NCI-H460 (cell line): Measurements from ENCODE around the gene NRP2. TPM values are rescaled to one million over a fixed set of nuclear protein-coding genes. Genes with fewer than 3 reads are reported as not detected.

Experiments used
- DNase-seq: peaks from one replicate; pipeline ENCODE4 v3.0.0-alpha.2; 2016; ENCODE audit warnings: low read depth; ENCODE audit errors: extremely low read depth
- total RNA-seq: library from RNA; depleted of rRNA; stranded (reverse); fragments of >200 nt; shearing (Covaris generic); gene quantifications from 2 replicates; pipeline ENCODE4 v1.2.3, GENCODE V29; 2014

NRP2 gene
- total RNA-seq, 1 experiment from 2014 or later: 7.4 TPM

DNA sequence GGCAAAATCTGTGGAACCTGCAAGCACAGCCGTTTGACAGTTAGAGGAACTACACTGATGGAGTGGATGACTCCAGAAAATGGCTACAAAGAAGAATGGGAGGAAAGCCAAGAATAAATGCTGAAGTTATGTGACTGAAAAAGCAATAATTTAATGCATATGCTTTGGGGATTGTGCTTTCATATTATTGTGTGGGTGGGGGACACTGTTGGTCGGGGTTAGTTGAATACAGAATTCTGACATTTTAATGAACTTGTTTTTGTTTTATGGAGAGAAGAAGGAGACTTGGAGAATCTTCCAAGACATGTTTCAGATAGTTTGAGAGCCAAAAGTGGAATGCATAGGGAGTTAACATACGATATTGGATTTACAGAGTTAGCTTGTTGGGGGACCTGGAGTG lies 68.5 kb downstream of the NRP2 start:
- no peak for DNase-seq

DNA sequence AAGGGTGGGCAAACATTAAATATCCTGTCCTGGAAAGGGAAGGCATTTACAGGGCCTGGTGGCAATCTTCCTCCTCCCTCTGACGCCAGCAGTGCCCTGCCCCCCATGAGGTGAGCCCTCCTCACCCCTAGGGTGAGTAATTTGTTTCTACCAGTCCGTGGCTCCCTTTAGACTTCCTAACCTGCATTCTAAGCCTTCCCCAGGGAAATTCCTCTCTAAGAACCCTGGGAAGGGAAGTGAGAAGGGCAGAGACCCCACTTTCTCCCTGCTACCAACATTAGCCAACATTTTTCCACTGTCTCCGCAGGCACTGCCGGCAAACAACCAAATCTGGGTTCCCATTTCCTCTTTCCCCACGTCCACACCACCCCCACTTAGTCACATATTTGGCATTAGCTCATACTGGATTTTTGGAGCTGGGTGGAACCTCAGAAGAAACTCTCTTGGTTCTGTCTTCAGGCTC lies 69.3 kb downstream of the NRP2 start:
- DNase-seq: no peak

DNA sequence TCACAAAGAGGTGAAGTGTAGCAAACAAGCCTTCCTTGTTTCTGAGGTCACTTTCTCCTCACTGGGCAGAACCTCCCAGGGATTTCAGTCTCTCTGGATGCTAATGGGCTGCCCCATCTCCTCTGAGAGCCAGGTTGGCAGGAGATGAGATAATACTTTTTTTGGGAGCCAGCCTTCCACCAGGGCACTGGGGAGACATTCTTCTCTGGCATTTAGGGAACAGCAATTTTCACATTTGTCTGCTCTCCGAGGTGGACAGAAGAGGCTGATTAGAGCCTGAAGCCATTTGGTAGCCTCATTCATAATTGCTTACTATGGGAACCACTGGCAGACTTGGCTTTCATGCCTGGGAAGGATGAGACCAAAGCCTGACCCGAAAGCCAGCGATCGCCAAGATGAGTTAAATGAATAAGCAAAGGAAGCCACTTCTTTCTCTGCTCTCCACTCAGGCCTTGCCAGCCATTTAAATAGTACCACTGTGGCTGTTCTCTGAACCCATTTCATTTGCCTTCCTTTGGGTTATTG lies 70.1 kb downstream of the NRP2 start:
- no peak for DNase-seq

DNA sequence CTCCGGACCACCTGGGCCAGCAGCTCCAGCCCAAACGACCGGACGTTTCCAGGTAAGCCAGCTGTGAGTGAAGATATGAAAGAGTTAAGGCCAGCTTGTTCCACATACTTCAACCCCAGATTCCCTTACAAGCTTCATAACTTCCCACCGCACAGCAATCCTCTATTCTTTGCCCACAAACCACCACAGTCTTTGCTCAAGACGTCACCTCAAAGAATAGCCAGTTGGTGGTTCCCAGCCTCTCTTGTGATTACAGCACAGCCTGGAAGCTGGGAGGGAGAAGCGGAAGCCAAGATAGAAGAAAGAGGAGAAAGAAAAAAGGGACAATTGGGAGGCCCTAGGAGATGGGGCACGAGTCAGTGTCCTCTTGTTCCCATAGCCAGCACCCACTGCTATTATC lies 70.6 kb downstream of the NRP2 start:
- DNase-seq: no peak

DNA sequence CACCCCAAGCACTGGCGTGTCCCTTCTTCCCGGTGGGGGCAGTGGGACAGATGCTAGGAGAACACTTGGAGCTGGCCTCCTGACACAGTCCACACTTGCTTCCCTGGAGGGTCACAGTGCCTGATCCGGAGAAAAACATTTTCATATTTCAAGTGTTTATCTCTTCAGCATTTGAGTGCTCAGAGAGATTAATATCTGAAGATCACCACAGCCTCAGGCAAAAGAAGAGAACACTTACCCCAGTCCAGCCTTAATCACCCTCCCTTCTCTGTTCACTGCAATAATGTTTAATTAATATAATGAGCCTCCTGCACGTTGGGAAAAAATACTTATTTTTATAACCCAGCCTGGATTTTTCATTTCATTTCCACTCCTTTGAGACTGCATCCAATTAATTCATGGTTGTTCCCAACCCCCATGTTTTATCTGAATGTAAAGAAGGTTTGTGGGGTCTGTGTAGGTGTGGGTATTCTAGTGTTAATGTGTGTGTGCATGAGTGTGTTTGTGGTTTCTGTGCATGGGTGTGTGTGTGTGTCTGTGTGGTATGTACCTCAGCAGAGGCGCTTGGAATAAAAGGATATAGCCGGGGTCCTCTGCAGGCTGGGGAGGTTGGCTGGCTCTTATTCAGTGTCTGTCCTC lies 72.1 kb downstream of the NRP2 start:
- DNase-seq: no peak

DNA sequence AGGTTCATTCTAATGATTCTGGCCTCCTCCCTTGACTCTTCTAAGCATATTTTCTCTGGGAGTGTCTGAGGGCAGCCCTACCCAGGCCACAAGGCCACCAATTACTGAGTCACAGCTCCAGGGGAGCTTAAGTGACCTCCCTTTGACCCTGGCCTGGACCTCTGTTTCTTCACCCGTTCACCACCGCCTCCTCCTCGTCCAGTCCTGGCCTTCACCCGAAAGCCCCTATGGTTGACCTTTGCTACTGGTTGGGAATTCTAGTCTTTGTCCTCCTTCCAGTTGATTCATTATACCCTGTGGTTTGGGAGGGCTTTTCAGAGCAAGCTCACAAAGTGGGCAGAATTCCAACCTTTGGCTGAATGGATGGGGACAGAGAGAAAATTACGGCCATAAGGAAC lies 72.6 kb downstream of the NRP2 start:
- no peak for DNase-seq

DNA sequence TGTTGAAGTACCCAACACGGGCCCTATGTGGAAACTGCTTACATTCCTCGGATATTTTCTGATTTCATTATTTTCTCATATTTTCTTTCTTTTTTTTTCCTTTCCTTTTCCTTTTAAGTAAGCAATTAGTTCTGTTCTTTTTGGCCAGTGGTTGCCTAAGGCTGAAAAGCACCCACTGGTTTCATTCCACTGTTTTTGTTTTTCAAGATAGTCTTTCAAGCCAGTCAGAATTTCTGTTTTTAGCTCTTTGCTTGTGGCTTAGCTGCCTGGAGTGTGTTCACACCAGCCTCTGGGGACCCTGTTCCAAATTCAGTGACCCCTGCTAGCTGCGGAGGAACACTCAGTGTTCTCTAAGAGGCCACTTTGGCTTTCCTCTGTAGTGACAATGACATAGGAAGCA lies 73.6 kb downstream of the NRP2 start:
- DNase-seq: no peak

DNA sequence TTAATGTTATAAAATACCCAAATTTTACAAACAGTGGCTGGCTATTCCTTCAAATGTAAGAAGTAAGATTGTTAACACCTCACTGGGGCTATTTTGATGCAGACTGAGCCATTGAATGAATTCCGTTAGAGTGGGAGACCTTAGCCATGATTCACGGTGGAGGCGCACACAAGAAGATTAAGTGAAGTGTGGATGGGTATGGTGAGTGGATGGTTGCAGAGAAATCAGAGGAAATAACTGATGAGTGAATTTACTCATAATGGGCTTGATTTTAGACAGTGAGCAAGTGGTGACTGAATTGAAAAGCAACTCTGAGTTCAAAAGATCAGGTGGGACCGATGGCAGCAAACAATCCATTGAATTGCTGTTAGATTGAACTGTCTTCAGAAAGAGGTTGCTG lies 75.0 kb downstream of the NRP2 start:
- DNase-seq: no peak

DNA sequence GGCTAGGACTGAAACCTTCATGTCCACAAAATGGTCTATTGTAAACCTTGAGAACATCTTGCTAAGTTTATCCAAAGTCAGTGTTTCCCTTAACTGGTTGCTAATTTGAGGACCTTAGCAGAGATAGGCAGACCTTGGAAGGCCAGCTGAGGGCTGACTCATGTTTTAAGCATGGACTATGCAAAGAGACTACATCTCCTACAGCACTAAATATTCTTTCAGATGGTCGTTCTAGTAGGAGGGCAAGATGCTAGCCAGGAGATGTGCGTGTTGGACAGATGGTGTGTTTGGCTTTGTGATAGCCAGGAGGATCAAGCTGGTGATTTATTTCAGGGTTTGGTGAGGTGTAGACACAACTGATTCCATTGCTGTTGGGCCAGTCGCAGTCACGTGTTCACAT lies 75.8 kb downstream of the NRP2 start:
- no peak for DNase-seq

DNA sequence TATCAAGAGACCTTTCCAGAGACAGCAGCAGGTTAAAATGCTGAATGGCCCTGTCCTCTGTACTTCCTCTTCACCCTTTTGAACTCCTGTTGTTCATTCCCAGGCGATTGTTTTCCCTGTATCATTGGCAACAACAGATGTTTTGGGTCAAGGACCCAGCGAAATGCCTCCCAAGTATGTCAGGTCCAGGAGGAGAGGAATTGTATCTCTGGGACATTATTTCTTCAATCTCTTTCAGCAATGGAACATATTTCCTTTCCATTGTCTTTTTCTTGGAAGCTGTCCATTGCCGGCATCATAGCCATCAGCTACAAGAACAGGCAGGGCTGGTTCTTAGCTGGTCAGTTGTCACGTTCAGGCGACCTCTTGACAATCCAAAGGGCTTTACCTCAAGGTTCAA lies 76.2 kb downstream of the NRP2 start:
- no peak for DNase-seq

DNA sequence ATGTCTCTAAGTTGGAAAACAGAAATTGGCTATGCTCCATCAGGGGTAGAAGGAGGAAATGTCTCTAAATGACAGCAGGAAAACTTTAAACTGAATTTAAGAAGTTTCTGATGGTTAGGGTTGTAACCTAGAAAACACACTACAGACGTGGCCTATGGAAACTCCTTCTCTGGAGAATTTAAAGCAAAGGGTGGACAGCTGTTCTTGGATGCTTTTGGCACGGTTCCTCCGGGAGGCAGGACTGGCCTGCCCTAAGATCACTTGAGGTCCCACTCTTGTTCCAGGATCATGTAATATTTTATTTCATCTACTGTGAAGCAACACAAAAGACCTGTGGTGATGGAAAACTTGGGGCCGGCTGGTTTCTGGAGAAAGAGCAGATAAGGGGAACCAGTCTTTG lies 77.0 kb downstream of the NRP2 start:
- no peak for DNase-seq

DNA sequence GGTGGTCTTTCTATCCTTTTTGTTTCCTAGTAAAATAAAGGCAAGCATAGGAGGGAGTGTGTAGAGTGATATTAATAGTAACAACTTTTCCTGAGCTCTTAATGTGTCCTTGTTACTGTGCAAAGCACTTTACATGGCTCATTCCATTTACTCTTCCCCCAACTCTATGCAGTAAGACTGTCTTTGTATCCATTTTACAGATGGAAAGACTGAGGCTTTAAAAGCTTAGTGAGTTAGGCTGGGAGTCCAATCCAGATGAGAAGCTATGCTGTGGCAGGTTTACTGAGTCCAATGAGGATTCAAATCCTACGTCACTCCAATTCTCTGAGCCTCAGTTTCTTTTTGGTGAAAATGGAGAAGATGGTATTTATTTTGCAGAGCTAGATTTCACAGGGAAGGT lies 77.4 kb downstream of the NRP2 start:
- no peak for DNase-seq

DNA sequence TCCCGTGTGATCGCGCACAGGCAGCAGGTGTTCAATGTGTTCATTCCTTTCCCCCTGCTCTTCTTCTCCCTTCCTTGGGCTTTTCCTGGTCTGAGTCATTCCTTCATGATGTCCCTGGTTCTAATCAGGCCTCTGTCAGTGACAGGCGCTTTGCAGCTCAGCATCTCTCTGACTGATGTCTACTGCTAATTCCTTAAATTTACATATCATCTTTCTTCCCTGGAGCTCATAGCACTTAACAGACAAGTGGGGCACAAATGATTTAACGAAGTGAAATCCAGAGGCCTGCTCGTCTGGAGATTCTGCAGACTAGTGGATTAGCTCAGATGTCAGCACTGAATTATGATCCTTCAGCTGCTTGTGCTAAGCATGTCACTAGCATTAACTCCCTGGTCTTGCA lies 77.9 kb downstream of the NRP2 start:
- no peak for DNase-seq

DNA sequence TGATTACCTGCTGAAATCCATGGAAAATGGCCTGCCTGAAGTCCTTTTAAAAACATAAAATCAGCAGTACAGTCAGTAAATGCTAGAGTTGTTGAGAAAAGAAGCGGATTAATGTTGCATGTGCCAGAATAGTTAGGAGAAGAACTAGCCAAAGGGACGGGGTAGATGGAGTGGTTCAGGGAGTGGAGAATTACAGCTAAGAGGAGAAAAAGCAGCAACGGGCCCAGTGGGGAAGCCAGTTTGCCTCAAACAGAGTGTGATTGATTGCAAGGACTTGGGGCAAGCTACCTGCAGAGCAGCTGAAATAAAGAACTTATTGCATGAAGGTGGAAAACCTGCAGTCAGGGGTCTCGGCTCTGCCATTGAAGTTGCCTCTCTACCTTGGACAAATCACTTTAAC lies 79.1 kb downstream of the NRP2 start:
- no peak for DNase-seq

DNA sequence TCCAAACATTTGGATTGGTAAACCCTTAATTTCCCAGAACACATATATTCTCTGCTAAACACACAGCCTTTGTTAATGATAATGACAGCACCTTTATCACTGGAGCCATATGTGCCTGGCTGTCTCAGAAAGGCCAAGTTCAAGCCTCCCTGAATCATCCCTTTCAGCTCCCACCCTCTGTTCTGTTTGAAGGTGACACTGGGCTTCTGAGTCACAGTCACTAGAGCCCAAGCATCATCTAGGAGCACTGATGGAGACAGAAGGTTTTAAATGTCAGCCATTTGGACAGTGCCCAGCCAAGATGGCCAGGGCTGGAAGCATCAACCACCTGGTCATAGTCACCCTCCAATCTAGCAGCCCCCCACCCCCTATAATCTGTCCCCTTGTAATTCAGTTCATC lies 80.6 kb downstream of the NRP2 start:
- DNase-seq: no peak

DNA sequence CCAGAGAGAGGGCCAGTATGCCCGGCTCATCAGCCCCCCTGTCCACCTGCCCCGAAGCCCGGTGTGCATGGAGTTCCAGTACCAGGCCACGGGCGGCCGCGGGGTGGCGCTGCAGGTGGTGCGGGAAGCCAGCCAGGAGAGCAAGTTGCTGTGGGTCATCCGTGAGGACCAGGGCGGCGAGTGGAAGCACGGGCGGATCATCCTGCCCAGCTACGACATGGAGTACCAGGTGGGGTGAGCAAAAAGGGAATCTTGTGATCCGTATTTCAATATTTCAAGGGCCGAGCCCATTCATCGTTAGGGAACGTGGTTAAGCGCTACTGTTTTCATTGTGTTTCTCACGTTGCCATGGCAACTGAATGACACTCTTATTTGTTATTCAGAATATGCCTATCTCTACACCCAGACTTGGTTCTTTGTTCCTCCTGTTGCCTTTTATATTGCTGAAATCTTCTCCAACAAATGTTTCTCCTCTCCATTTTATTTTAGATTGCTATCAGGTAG lies 81.5 kb downstream of the NRP2 start:
- peak; percentile 3 for DNase-seq

DNA sequence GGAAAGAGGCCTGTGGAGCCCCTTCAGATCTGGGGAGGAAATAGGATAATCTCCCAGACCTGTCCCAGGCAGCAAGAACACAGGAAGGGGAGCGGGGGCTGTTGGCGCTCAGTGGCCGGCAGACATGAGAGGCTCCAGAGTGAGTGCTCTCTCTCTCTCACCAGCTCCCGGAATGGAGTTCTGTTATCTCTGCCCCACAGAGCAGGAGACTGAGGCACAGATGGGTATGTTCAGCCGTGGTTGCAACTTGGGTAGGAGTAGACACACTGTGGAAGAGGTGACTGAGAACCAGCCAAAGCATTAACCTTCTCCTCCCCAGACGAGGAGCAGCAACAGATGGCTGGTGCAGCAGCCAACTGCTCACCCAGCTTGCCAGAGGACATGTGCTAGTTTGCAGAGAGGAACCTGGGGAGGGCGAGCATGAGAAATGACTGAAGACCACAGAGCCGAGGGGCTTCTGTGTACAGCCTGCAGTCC lies 82.0 kb downstream of the NRP2 start:
- no peak for DNase-seq

DNA sequence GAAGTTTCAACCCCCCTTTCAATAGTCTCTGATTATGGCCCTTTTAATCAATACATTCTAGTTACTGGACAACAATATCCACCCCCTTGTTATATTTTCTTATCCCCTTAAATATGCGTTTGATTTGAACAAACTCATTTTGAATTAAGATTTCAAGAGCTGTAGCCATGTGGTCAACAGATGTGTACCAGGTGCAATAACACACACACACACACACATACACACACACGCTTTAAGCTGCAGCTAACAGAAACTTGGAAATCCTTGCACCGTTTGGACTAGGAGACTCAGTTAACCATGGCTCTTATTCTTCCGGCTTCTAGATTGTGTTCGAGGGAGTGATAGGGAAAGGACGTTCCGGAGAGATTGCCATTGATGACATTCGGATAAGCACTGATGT lies 82.8 kb downstream of the NRP2 start:
- no peak for DNase-seq

DNA sequence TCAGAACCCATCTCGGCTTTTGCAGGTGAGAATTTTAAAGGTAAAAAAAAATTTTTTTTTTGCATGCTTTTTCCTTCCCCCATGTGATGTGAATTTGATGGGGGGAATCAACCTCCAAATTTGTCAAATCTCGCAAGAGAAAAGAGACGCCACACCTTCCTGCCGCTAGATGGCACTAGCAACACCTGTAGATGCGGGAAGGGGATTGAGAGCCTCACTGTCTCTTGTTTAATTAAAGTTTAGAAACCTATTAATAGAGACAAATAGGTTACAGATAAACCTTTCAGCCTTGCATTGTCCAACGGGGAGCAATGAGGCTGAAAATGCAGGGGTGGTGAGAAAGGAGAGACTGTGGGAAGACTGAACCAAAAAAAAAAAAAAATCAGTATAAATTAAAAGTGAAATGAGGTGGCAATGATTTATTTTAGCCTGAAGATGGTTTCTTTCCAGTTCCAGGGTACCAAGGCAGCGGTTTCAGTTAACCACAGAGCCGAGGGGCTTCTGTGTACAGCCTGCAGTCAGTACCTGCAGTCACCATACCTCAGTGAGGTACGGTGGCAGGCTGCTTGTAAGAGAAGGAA lies 84.6 kb downstream of the NRP2 start:
- DNase-seq: peak; percentile 58

DNA sequence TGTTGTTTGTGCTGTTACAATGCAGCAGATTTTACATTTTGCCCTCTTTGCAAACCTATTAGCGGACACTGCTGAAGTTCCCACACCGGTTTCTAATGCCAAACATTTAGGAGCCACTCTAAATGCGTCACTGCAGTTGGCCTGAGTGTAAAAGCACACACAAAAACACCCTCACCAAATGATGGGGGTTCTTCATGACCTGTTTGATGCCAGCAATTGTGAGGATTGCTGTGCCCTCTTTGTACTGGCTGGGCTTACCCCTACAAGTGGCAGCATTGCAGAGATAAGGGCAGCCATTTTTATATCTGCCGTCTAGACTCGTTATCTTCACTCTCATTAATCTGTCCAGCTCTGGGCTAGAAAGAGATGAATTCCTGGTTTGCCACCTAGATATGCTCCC lies 85.3 kb downstream of the NRP2 start:
- DNase-seq: no peak

DNA sequence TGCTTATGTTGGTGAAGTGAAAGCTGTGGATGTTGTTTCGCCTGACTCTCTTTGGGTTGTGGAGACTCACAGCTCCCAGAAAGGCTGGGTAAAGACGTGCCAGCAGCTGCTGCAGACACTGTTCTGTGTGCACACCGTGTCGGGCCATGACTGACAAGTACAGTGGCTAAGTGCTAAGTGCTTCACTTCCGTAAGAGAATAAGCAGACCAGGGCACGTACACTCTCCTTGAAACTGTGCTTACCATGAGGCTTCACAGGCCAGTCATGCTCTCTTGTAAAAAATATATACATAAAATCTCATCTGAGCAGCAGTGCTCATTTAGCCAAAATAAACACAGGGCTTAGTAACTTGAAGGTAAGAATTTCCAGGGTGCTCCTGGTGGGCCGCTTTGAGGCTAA lies 86.0 kb downstream of the NRP2 start:
- DNase-seq: no peak

DNA sequence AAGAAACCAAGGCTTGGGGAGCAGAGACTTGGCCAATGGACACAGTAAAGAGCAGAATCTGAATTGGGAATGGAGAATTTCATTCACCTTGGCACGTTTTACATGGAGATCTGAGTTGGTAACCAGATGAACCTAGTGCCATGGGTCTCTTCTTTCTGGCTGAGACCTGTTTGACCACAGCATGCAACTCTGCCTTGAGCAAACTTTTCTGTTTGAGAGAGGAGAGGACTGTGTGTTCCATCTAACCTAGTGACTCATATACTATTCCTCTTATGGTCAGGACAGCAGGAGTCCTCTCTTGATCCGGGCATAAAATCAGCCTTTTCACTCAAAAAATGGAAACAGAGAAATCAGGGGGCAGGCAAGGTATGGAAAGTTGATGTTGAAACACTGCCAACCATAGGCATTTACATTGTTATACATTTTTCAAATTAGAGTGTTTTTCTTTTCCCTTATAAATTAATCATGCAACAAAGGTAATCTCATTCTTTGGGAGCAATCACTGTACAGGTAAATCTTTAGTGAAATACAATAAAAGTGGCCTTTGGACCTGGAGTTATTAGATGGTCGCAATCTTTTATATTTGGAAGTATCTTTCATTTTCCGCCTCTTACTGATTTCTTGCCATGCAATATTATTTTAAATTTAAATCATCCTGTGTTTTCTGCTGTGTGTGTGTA lies 86.7 kb downstream of the NRP2 start:
- DNase-seq: no peak
